ENCODE data around the gene RHBDL1. TPM values are rescaled to one million over a fixed set of nuclear protein-coding genes. Genes with fewer than 3 reads are reported as not detected.

The RHBDL1 gene
- total RNA-seq, 1 experiment from 2014 or later, result 2.9 TPM

- Mint-ChIP-seq H3K9me3 (ENCODE audit: unreplicated experiment) (no peaks in the 10 kb centered on the region), H3K27me3 (ENCODE audit: insufficient read depth, unreplicated experiment) (no peaks in the 10 kb centered on the region), H3K4me1 (ENCODE audit: low read depth, unreplicated experiment) (no peaks in the 10 kb centered on the region), H3K4me3 (ENCODE audit: unreplicated experiment) (no peak overlapping the region), H3K27ac (ENCODE audit: unreplicated experiment) (no peak overlapping the region), H3K36me3 (ENCODE audit: insufficient read depth, unreplicated experiment) (peaks cover 7% of the 10 kb centered on the region)
- ChIA-PET POLR2A (no interaction called here), CTCF (no interaction called here)
- intact Hi-C loops (cut with micrococcal nuclease; ENCODE audit: unreplicated experiment), result no loop called here
- H3K4me1 ChIP-seq, result peaks cover 13% of the 10 kb centered on the region
- no TSS peak for BruUV-seq (replicated peaks)
- no peak for DNase-seq
- no peaks in the 10 kb centered on the region for H3K36me3 ChIP-seq (ENCODE audit: control insufficient read depth, insufficient read depth, low read length)
- H3K4me3 ChIP-seq (ENCODE audit: low read depth, low read length), result no peak overlapping the region
- H3K27me3 ChIP-seq (replicated peaks; ENCODE audit: control insufficient read depth, insufficient read depth, low read length), result no peaks in the 10 kb centered on the region
- no peak for TF ChIP-seq CTCF (IDR thresholded peaks at IDR 0.05; ENCODE audit: insufficient read depth in 1 of 2, low read depth in 1 of 2, low read length in 1 of 2, severe bottlenecking in 1 of 2, unreplicated experiment in 1 of 2)
- H3K9me3 ChIP-seq, result no peaks in the 10 kb centered on the region
Measured at GRCh38 chr16:652454-653305, 22.8 kb upstream of the RHBDL1 start.

GRCh38 chr16:654034-654433 lies 21.4 kb upstream of the RHBDL1 start:
- no peak for DNase-seq
- Mint-ChIP-seq H3K4me1 (ENCODE audit: low read depth, unreplicated experiment) (no peaks in the 10 kb centered on the region), H3K27me3 (ENCODE audit: insufficient read depth, unreplicated experiment) (no peaks in the 10 kb centered on the region), H3K36me3 (ENCODE audit: insufficient read depth, unreplicated experiment) (peaks cover 4% of the 10 kb centered on the region), H3K27ac (ENCODE audit: unreplicated experiment) (no peak overlapping the region), H3K4me3 (ENCODE audit: unreplicated experiment) (no peak overlapping the region), H3K9me3 (ENCODE audit: unreplicated experiment) (no peaks in the 10 kb centered on the region)
- H3K4me3 ChIP-seq (ENCODE audit: low read depth, low read length), result no peak overlapping the region
- H3K9me3 ChIP-seq, result no peaks in the 10 kb centered on the region
- H3K27me3 ChIP-seq (replicated peaks; ENCODE audit: control insufficient read depth, insufficient read depth, low read length), result no peaks in the 10 kb centered on the region
- no TSS peak for BruUV-seq (replicated peaks)
- CTCF ChIA-PET, result interaction anchor here (0.9 kb wide), 1 partner anchor 12 kb away, joined by 4 read pairs; no protein-coding TSS in a partner anchor
- no peak for TF ChIP-seq CTCF (IDR thresholded peaks at IDR 0.05; ENCODE audit: insufficient read depth in 1 of 2, low read depth in 1 of 2, low read length in 1 of 2, severe bottlenecking in 1 of 2, unreplicated experiment in 1 of 2)
- 0 out of 2 replicates have a peak, but pooled peaks cover 6% of the 10 kb centered on the region for H3K4me1 ChIP-seq
- no peaks in the 10 kb centered on the region for H3K36me3 ChIP-seq (ENCODE audit: control insufficient read depth, insufficient read depth, low read length)
- intact Hi-C loops (cut with micrococcal nuclease; ENCODE audit: unreplicated experiment), result no loop called here
- POLR2A ChIA-PET, result interaction anchor here (0.7 kb wide), 1 partner anchor 28 kb away, joined by 7 read pairs; no protein-coding TSS in a partner anchor

- no peak for DNase-seq
- BruUV-seq (replicated peaks), result no TSS peak
- Histone ChIP-seq H3K4me1 (no peaks in the 10 kb centered on the region), H3K36me3 (ENCODE audit: control insufficient read depth, insufficient read depth, low read length) (no peaks in the 10 kb centered on the region; the same call in 1 of the 2 replicates), H3K27me3 (replicated peaks; ENCODE audit: control insufficient read depth, insufficient read depth, low read length) (no peaks in the 10 kb centered on the region), H3K9me3 (no peaks in the 10 kb centered on the region), H3K4me3 (ENCODE audit: low read depth, low read length) (no peak overlapping the region)
- H3K4me3 Mint-ChIP-seq (ENCODE audit: unreplicated experiment), result no peak overlapping the region
- no peak overlapping the region for H3K27ac Mint-ChIP-seq (ENCODE audit: unreplicated experiment)
- intact Hi-C loops (cut with micrococcal nuclease; ENCODE audit: unreplicated experiment), result no loop called here
- H3K36me3 Mint-ChIP-seq (ENCODE audit: insufficient read depth, unreplicated experiment), result no peaks in the 10 kb centered on the region
- no peaks in the 10 kb centered on the region for H3K27me3 Mint-ChIP-seq (ENCODE audit: insufficient read depth, unreplicated experiment)
- H3K4me1 Mint-ChIP-seq (ENCODE audit: low read depth, unreplicated experiment), result no peaks in the 10 kb centered on the region
- TF ChIP-seq CTCF (IDR thresholded peaks at IDR 0.05; ENCODE audit: insufficient read depth in 1 of 2, low read depth in 1 of 2, low read length in 1 of 2, severe bottlenecking in 1 of 2, unreplicated experiment in 1 of 2), result no peak
- H3K9me3 Mint-ChIP-seq (ENCODE audit: unreplicated experiment), result no peaks in the 10 kb centered on the region
- ChIA-PET POLR2A (no interaction called here), CTCF (no interaction called here)
Measured at GRCh38 chr16:657487-657886, 18.0 kb upstream of the RHBDL1 start.

Data from Caco-2 (cell line).